ENCODE data around the gene TRIM14.
"Not testable (repeated sequence)": the region's sequence is repeated elsewhere in the genome, so short reads cannot be mapped to it uniquely, and the experiment has no call there.

TRIM14 gene

GRCh38 chr9:98142925-98143481, 24.0 kb upstream of the TRIM14 start:
- no peak overlapping the region for H3K4me3 ChIP-seq (ENCODE audit: low read depth, low read length)

- no peak overlapping the region for H3K4me3 ChIP-seq (ENCODE audit: low read depth, low read length)
Measured at GRCh38 chr9:98142182-98142907, 23.3 kb upstream of the TRIM14 start.

- H3K4me3 ChIP-seq (ENCODE audit: low read depth, low read length), result no peak overlapping the region
Measured at GRCh38 chr9:98140503-98140902, 21.5 kb upstream of the TRIM14 start.

GRCh38 chr9:98136489-98136888, 17.5 kb upstream of the TRIM14 start:
- no peak overlapping the region for H3K4me3 ChIP-seq (ENCODE audit: low read depth, low read length)

GRCh38 chr9:98135938-98136337, 16.9 kb upstream of the TRIM14 start:
- no peak overlapping the region for H3K4me3 ChIP-seq (ENCODE audit: low read depth, low read length)

- no peak overlapping the region for H3K4me3 ChIP-seq (ENCODE audit: low read depth, low read length)
Measured at GRCh38 chr9:98135558-98135934, 16.5 kb upstream of the TRIM14 start.

GRCh38 chr9:98134702-98135557, 15.9 kb upstream of the TRIM14 start:
- H3K4me3 ChIP-seq (ENCODE audit: low read depth, low read length), result no peak overlapping the region

- H3K4me3 ChIP-seq (ENCODE audit: low read depth, low read length), result no peak overlapping the region
Measured at GRCh38 chr9:98132806-98133631, 14.0 kb upstream of the TRIM14 start.

- no peak overlapping the region for H3K4me3 ChIP-seq (ENCODE audit: low read depth, low read length)
Measured at GRCh38 chr9:98132158-98132557, 13.1 kb upstream of the TRIM14 start.

GRCh38 chr9:98130576-98131228, 11.7 kb upstream of the TRIM14 start:
- no peak overlapping the region for H3K4me3 ChIP-seq (ENCODE audit: low read depth, low read length)

- not testable (repeated sequence) for H3K4me3 ChIP-seq (ENCODE audit: low read depth, low read length)
Measured at GRCh38 chr9:98130060-98130459, 11.0 kb upstream of the TRIM14 start.

- no peak overlapping the region for H3K4me3 ChIP-seq (ENCODE audit: low read depth, low read length)
Measured at GRCh38 chr9:98129451-98129881, 10.4 kb upstream of the TRIM14 start.

GRCh38 chr9:98128316-98128715, 9.3 kb upstream of the TRIM14 start:
- no peak overlapping the region for H3K4me3 ChIP-seq (ENCODE audit: low read depth, low read length)

- no peak overlapping the region for H3K4me3 ChIP-seq (ENCODE audit: low read depth, low read length)
Measured at GRCh38 chr9:98127226-98127625, 8.2 kb upstream of the TRIM14 start.

- H3K4me3 ChIP-seq (ENCODE audit: low read depth, low read length), result no peak overlapping the region
Measured at GRCh38 chr9:98124637-98125426, 5.8 kb upstream of the TRIM14 start.

GRCh38 chr9:98124091-98124490, 5.1 kb upstream of the TRIM14 start:
- H3K4me3 ChIP-seq (ENCODE audit: low read depth, low read length), result not testable (repeated sequence)

GRCh38 chr9:98121058-98121457, 2.0 kb upstream of the TRIM14 start:
- H3K4me3 ChIP-seq (ENCODE audit: low read depth, low read length), result no peak overlapping the region

GRCh38 chr9:98120476-98120875, 1.5 kb upstream of the TRIM14 start:
- H3K4me3 ChIP-seq (ENCODE audit: low read depth, low read length), result no peak overlapping the region

- peak overlapping the region; percentile 58 for H3K4me3 ChIP-seq (ENCODE audit: low read depth, low read length)
Measured at GRCh38 chr9:98117984-98118639, 910 bp downstream of the TRIM14 start.

Data from iPS-11a (cell line).